Lung (tissue), 12 donors: ENCODE results near the gene LCN15. TPM values are rescaled to one million over a fixed set of nuclear protein-coding genes. Genes with fewer than 3 reads are reported as not detected.

Experiments used
- ATAC-seq: fragments of 200-7000 bp; cut with Tn5 transposase; one replicate; pipeline ENCODE4 v1.9.1; 2020; ENCODE audit warnings: moderate number of reproducible peaks; ENCODE audit not compliant: insufficient read depth, low FRiP score
- DNase-seq, 3 donors: peaks; one replicate each; pipeline ENCODE4 v3.0.0-alpha.2; 2013 to 2017
- H3K27ac ChIP-seq, 2 donors: one replicate each; pipeline ENCODE4 v1.5.1; 2013; ENCODE audit warnings: mild to moderate bottlenecking in 2 of 2, moderate library complexity in 2 of 2, control low read depth in 1 of 2, inconsistent platforms in 1 of 2, low read depth in 1 of 2, low read length in 1 of 2
- H3K27me3 ChIP-seq, 3 donors: one replicate each; pipeline ENCODE4 v1.5.1; 2013; ENCODE audit warnings: low read length in 2 of 3; ENCODE audit not compliant: control insufficient read depth in 3 of 3, insufficient read depth in 3 of 3
- H3K36me3 ChIP-seq, 4 donors: one replicate each; pipeline ENCODE4 v1.5.1; 2013; ENCODE audit warnings: low read length in 4 of 4, mild to moderate bottlenecking in 1 of 4, moderate library complexity in 1 of 4; ENCODE audit not compliant: control insufficient read depth in 4 of 4, insufficient read depth in 4 of 4
- H3K4me1 ChIP-seq, 5 donors: one replicate each; pipeline ENCODE4 v1.5.1; 2013; ENCODE audit warnings: low read length in 5 of 5, mild to moderate bottlenecking in 2 of 5, moderate library complexity in 1 of 5; ENCODE audit not compliant: control insufficient read depth in 5 of 5, insufficient read depth in 5 of 5
- H3K4me3 ChIP-seq: one replicate; pipeline ENCODE4 v1.5.1; 2013; ENCODE audit warnings: mild to moderate bottlenecking, control low read depth, moderate library complexity
- H3K9ac ChIP-seq, 2 donors: one replicate each; pipeline ENCODE4 v1.5.1; 2013; ENCODE audit warnings: low read length in 2 of 2, control low read depth in 1 of 2; ENCODE audit not compliant: insufficient read depth in 1 of 2
- H3K9me3 ChIP-seq, 4 donors: one replicate each; pipeline ENCODE4 v1.5.1; 2013; ENCODE audit warnings: low read length in 3 of 4, mild to moderate bottlenecking in 1 of 4, moderate library complexity in 1 of 4; ENCODE audit not compliant: control insufficient read depth in 4 of 4, insufficient read depth in 3 of 4
- CTCF ChIP-seq: IDR thresholded peaks from 2 replicates; pipeline ENCODE4 v1.5.1; 2012; ENCODE audit warnings: mild to moderate bottlenecking; ENCODE audit errors: control extremely low read depth, extremely low read depth
- WGBS, 2 donors: extraction: QIAGEN DNeasy Blood & Tissue Kit; methylation state at CpG; one replicate each; pipeline ENCODE4 v1.1.7; 2013; 5-methylcytosine and 5-hydroxymethylcytosine counted together
- polyA plus RNA-seq, 2 donors: library from polyadenylated mRNA; stranded (reverse); fragments of 200-250 nt; gene quantifications; one replicate each; pipeline ENCODE4 v1.2.1, GENCODE V29; 2013
- total RNA-seq, 2 donors: library from RNA; depleted of rRNA in 1 of 2; stranded (reverse); fragments of >200 nt in 1 of 2; gene quantifications; one replicate each; pipeline ENCODE4 v1.2.1, GENCODE V29; 2014 to 2021
- donor health status: control.
- donor health status: control.
- donor health status: Bipolar disorder and iron deficiency.
- donor health status: healthy.
- donor health status: DM: yes; HTN: yes; CAD: no.

Gene LCN15
- total and polyA plus RNA-seq, 4 donors: 0.16 TPM; not detected in 3

- WGBS, 2 donors: 75 to 85% methylated on average over 16 of the region's 16 CpGs
- Histone ChIP-seq H3K4me1 (peaks cover 0 to 11% (median 0%) of the 10 kb centered on the region in 5 donors), H3K9me3 (no peaks in the 10 kb centered on the region), H3K27me3 (no peaks in the 10 kb centered on the region), H3K36me3 (no peaks in the 10 kb centered on the region), H3K9ac (no peak overlapping the region), H3K27ac (no peak overlapping the region), H3K4me3 (no peak overlapping the region)
- DNase-seq: no peak
- ATAC-seq: no peak
- TF ChIP-seq CTCF: no peak
These were observed 31.7 kb downstream of the LCN15 start for GRCh38 chr9:136732444-136733178.

GRCh38 chr9:136729926-136730325 lies 34.4 kb downstream of the LCN15 start:
- no peak overlapping the region for H3K9ac ChIP-seq
- no peaks in the 10 kb centered on the region for H3K27me3 ChIP-seq
- no peak overlapping the region for H3K4me3 ChIP-seq
- H3K27ac ChIP-seq: no peak overlapping the region
- H3K4me1 ChIP-seq: peaks cover 0 to 28% (median 10%) of the 10 kb centered on the region in 5 donors
- TF ChIP-seq CTCF: no peak
- DNase-seq (no peak), ATAC-seq (no peak)
- no peaks in the 10 kb centered on the region for H3K9me3 ChIP-seq
- 97 to 98% methylated on average over 8 of the region's 8 CpGs for WGBS, 2 donors
- H3K36me3 ChIP-seq: peaks cover 0 to 14% (median 13%) of the 10 kb centered on the region in 4 donors

- no peak overlapping the region for H3K27ac ChIP-seq
- no peak overlapping the region for H3K9ac ChIP-seq
- no peaks in the 10 kb centered on the region for H3K9me3 ChIP-seq
- no peak overlapping the region for H3K4me3 ChIP-seq
- H3K4me1 ChIP-seq: peaks cover 0 to 28% (median 10%) of the 10 kb centered on the region in 5 donors
- H3K36me3 ChIP-seq: peaks cover 0 to 19% (median 17%) of the 10 kb centered on the region in 4 donors
- H3K27me3 ChIP-seq: no peaks in the 10 kb centered on the region
- ATAC-seq (no peak), DNase-seq (no peak)
- WGBS, 2 donors: 88 to 90% methylated on average over 7 of the region's 7 CpGs
- TF ChIP-seq CTCF: no peak
These were observed 35.2 kb downstream of the LCN15 start for GRCh38 chr9:136729144-136729543.
